ENCODE results near the gene DTNB. TPM values are rescaled to one million over a fixed set of nuclear protein-coding genes. Genes with fewer than 3 reads are reported as not detected.

The DTNB gene
- total and polyA plus RNA-seq, 2 donors (not counting 3 experiments of a cell fraction or from before 2014, with no cell fraction given), result 11.5 to 17.0 TPM

DNA sequence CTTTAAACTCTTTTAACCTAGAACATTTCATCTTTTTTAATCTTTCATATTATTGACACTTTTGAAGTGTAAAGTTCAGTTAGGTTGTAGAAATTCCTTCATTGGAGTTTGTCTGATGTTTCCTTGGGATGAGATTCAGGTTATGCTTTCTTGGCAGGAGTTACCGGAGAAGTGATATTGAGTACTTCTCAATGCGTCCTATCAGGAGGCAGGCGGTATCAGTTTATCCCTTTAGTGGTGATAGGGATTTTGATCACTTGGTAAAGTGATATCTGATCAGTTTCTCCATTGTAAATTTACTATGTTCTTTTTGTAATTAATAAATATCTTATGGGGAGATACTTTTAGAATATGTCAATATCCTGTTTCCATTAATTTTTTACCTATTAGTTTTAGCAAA, 78.4 kb downstream of the DTNB start:
- Histone ChIP-seq H3K79me2 (ENCODE audit: control insufficient read depth, insufficient read depth, low read length) (no peaks in the 10 kb centered on the region), H3K9me3 (replicated peaks; ENCODE audit: control insufficient read depth, insufficient read depth, low read length) (no peaks in the 10 kb centered on the region), H3K36me3 (ENCODE audit: control insufficient read depth in 2 of 2, extremely low read depth in 1 of 2, insufficient read depth in 2 of 2, low read length in 2 of 2) (no peaks in the 10 kb centered on the region), H3K4me3 (replicated peaks in 1 of 3; ENCODE audit: insufficient read depth in 1 of 3, low read depth in 1 of 3, low read length in 3 of 3) (no peak overlapping the region), H4K20me1 (replicated peaks; ENCODE audit: control insufficient read depth, extremely low read depth, insufficient read depth, low read length) (no peaks in the 10 kb centered on the region), H3K4me2 (ENCODE audit: insufficient read depth, low read length) (no peak overlapping the region), H3K9me1 (replicated peaks; ENCODE audit: control insufficient read depth, extremely low read depth, insufficient read depth, low read length) (no peaks in the 10 kb centered on the region), H3K4me1 (ENCODE audit: control insufficient read depth, extremely low read depth, insufficient read depth, low read length) (no peaks in the 10 kb centered on the region), H3K27ac (ENCODE audit: insufficient read depth, low read depth, low read length) (no peak overlapping the region), H3K9ac (replicated peaks; ENCODE audit: extremely low read depth, insufficient read depth, low read length) (no peak overlapping the region), H3K27me3 (ENCODE audit: control insufficient read depth in 2 of 2, insufficient read depth in 2 of 2, low read length in 2 of 2) (no peaks in the 10 kb centered on the region), H2AFZ (ENCODE audit: low read depth, low read length) (no peak overlapping the region)
- TF ChIP-seq FOS (IDR thresholded peaks at IDR 0.05; ENCODE audit: borderline replicate concordance, insufficient read depth, low read length) (no peak), MYC (IDR thresholded peaks at IDR 0.05; ENCODE audit: low read depth, low read length) (no peak), EZH2 (IDR thresholded peaks at IDR 0.05; ENCODE audit: borderline replicate concordance, low read depth, low read length, severe bottlenecking) (no peak), JUN (IDR thresholded peaks at IDR 0.05; ENCODE audit: borderline replicate concordance, insufficient read depth, insufficient read length, low read depth) (no peak), POLR2A (IDR thresholded peaks at IDR 0.05; ENCODE audit: low read depth, low read length) (no peak), POLR2AphosphoS5 (IDR thresholded peaks at IDR 0.05; ENCODE audit: insufficient read depth, low read depth, low read length) (no peak), GATA2 (IDR thresholded peaks at IDR 0.05; ENCODE audit: insufficient read depth, insufficient read length, low read depth, low read length) (no peak)
- TF ChIP-seq, protein P1, sequence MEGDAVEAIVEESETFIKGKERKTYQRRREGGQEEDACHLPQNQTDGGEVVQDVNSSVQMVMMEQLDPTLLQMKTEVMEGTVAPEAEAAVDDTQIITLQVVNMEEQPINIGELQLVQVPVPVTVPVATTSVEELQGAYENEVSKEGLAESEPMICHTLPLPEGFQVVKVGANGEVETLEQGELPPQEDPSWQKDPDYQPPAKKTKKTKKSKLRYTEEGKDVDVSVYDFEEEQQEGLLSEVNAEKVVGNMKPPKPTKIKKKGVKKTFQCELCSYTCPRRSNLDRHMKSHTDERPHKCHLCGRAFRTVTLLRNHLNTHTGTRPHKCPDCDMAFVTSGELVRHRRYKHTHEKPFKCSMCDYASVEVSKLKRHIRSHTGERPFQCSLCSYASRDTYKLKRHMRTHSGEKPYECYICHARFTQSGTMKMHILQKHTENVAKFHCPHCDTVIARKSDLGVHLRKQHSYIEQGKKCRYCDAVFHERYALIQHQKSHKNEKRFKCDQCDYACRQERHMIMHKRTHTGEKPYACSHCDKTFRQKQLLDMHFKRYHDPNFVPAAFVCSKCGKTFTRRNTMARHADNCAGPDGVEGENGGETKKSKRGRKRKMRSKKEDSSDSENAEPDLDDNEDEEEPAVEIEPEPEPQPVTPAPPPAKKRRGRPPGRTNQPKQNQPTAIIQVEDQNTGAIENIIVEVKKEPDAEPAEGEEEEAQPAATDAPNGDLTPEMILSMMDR (IDR thresholded peaks at IDR 0.05; ENCODE audit: extremely low read depth in 1 of 2, insufficient read depth in 1 of 2, low read depth in 1 of 2, low read length in 2 of 2), result no peak
- TF ChIP-seq, protein P2, sequence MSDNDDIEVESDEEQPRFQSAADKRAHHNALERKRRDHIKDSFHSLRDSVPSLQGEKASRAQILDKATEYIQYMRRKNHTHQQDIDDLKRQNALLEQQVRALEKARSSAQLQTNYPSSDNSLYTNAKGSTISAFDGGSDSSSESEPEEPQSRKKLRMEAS (IDR thresholded peaks at IDR 0.05; ENCODE audit: insufficient read depth, insufficient read length), result no peak
- no TSS peak for BruUV-seq (replicated peaks)
- POLR2A ChIA-PET, result no interaction called here
- FAIRE-seq (no peak), DNase-seq (ENCODE audit: low read depth, low spot score) (no peak)
- CTCF ChIA-PET, result no interaction called here
- intact Hi-C loops (cut with micrococcal nuclease) (no loop called here), dilution Hi-C loops (cut with MboI; ENCODE audit: extremely low pct_ligation_motif_present, low sequenced_read_pairs) (no loop called here)
